Measurements from ENCODE around the gene PCNP.

The PCNP gene

GRCh38 chr3:101619734-101620133 is 45.8 kb downstream of the PCNP start:
- Histone ChIP-seq H3K9ac (ENCODE audit: low read length) (no peak overlapping the region), H3K4ac (ENCODE audit: low read depth in 1 of 2, low read length in 2 of 2) (no peak overlapping the region), H2BK5ac (ENCODE audit: low read depth, low read length, poor library complexity, severe bottlenecking) (no peak overlapping the region), H3K79me1 (replicated peaks; ENCODE audit: low read length, poor library complexity, severe bottlenecking) (no peaks in the 10 kb centered on the region), H2AK5ac (ENCODE audit: low read length, severe bottlenecking) (no peak overlapping the region), H3K4me3 (ENCODE audit: insufficient read depth in 1 of 2, low read depth in 1 of 2, low read length in 2 of 2) (no peak overlapping the region), H3K27ac (ENCODE audit: low read length, poor library complexity, severe bottlenecking) (no peak overlapping the region), H3K18ac (ENCODE audit: low read depth in 1 of 2, low read length in 2 of 2) (no peak overlapping the region), H2BK12ac (ENCODE audit: low read length in 2 of 2) (no peak overlapping the region), H2BK120ac (ENCODE audit: low read depth, low read length) (no peak overlapping the region), H3K23ac (ENCODE audit: low read length in 2 of 2) (no peak overlapping the region), H2AFZ (ENCODE audit: low read depth, low read length) (no peak overlapping the region), H4K91ac (ENCODE audit: low read length) (no peak overlapping the region), H4K8ac (ENCODE audit: low read length) (no peak overlapping the region), H3K4me2 (ENCODE audit: low read length, poor library complexity, severe bottlenecking) (no peak overlapping the region), H3K36me3 (ENCODE audit: control insufficient read depth in 1 of 2, insufficient read depth in 2 of 2, low read depth in 1 of 2, low read length in 2 of 2) (no peaks in the 10 kb centered on the region), H3K4me1 (ENCODE audit: control insufficient read depth, insufficient read depth, low read depth, low read length) (no peaks in the 10 kb centered on the region), H3K14ac (ENCODE audit: low read length in 2 of 2) (no peak overlapping the region), H2BK15ac (ENCODE audit: low read depth, poor library complexity, severe bottlenecking) (no peak overlapping the region), H3K9me3 (ENCODE audit: control insufficient read depth, low read length) (no peaks in the 10 kb centered on the region), H3K27me3 (ENCODE audit: control insufficient read depth in 1 of 2, insufficient read depth in 1 of 2, low read length in 2 of 2) (no peaks in the 10 kb centered on the region)
- 75% methylated on average over 1 of the region's 3 CpGs for WGBS
- no peak for DNase-seq

GRCh38 chr3:101623656-101624055 is 49.7 kb downstream of the PCNP start:
- Histone ChIP-seq H3K9me3 (ENCODE audit: control insufficient read depth, low read length) (no peaks in the 10 kb centered on the region), H3K14ac (ENCODE audit: low read length in 2 of 2) (no peak overlapping the region), H3K4me1 (ENCODE audit: control insufficient read depth, insufficient read depth, low read depth, low read length) (no peaks in the 10 kb centered on the region), H3K27ac (ENCODE audit: low read length, poor library complexity, severe bottlenecking) (no peak overlapping the region), H4K91ac (ENCODE audit: low read length) (no peak overlapping the region), H3K36me3 (ENCODE audit: control insufficient read depth in 1 of 2, insufficient read depth in 2 of 2, low read depth in 1 of 2, low read length in 2 of 2) (no peaks in the 10 kb centered on the region), H3K4me3 (ENCODE audit: insufficient read depth in 1 of 2, low read depth in 1 of 2, low read length in 2 of 2) (no peak overlapping the region), H2AFZ (ENCODE audit: low read depth, low read length) (no peak overlapping the region), H3K18ac (ENCODE audit: low read depth in 1 of 2, low read length in 2 of 2) (no peak overlapping the region), H3K23ac (ENCODE audit: low read length in 2 of 2) (no peak overlapping the region), H2AK5ac (ENCODE audit: low read length, severe bottlenecking) (no peak overlapping the region), H2BK120ac (ENCODE audit: low read depth, low read length) (no peak overlapping the region), H3K79me1 (replicated peaks; ENCODE audit: low read length, poor library complexity, severe bottlenecking) (no peaks in the 10 kb centered on the region), H3K4me2 (ENCODE audit: low read length, poor library complexity, severe bottlenecking) (no peak overlapping the region), H2BK15ac (ENCODE audit: low read depth, poor library complexity, severe bottlenecking) (no peak overlapping the region), H3K4ac (ENCODE audit: low read depth in 1 of 2, low read length in 2 of 2) (no peak overlapping the region), H3K27me3 (ENCODE audit: control insufficient read depth in 1 of 2, insufficient read depth in 1 of 2, low read length in 2 of 2) (no peaks in the 10 kb centered on the region), H2BK5ac (ENCODE audit: low read depth, low read length, poor library complexity, severe bottlenecking) (no peak overlapping the region), H2BK12ac (ENCODE audit: low read length in 2 of 2) (no peak overlapping the region), H3K9ac (ENCODE audit: low read length) (no peak overlapping the region), H4K8ac (ENCODE audit: low read length) (no peak overlapping the region)
- no CpG with 5 or more reads among the region's 1 CpG for WGBS
- DNase-seq, result no peak

GRCh38 chr3:101624857-101625256 is 50.9 kb downstream of the PCNP start:
- H2BK120ac ChIP-seq (ENCODE audit: low read depth, low read length), result no peak overlapping the region
- H3K4me2 ChIP-seq (ENCODE audit: low read length, poor library complexity, severe bottlenecking), result no peak overlapping the region
- DNase-seq, result no peak
- no peak overlapping the region for H3K4ac ChIP-seq (ENCODE audit: low read depth in 1 of 2, low read length in 2 of 2)
- H2BK15ac ChIP-seq (ENCODE audit: low read depth, poor library complexity, severe bottlenecking), result no peak overlapping the region
- no peak overlapping the region for H3K18ac ChIP-seq (ENCODE audit: low read depth in 1 of 2, low read length in 2 of 2)
- no peak overlapping the region for H4K91ac ChIP-seq (ENCODE audit: low read length)
- no peak overlapping the region for H2BK12ac ChIP-seq (ENCODE audit: low read length in 2 of 2)
- H3K9ac ChIP-seq (ENCODE audit: low read length), result no peak overlapping the region
- H3K79me1 ChIP-seq (replicated peaks; ENCODE audit: low read length, poor library complexity, severe bottlenecking), result no peaks in the 10 kb centered on the region
- no peak overlapping the region for H4K8ac ChIP-seq (ENCODE audit: low read length)
- H3K14ac ChIP-seq (ENCODE audit: low read length in 2 of 2), result no peak overlapping the region
- no peak overlapping the region for H2AFZ ChIP-seq (ENCODE audit: low read depth, low read length)
- H3K23ac ChIP-seq (ENCODE audit: low read length in 2 of 2), result no peak overlapping the region
- H3K9me3 ChIP-seq (ENCODE audit: control insufficient read depth, low read length), result no peaks in the 10 kb centered on the region
- H3K4me1 ChIP-seq (ENCODE audit: control insufficient read depth, insufficient read depth, low read depth, low read length), result no peaks in the 10 kb centered on the region
- H3K4me3 ChIP-seq (ENCODE audit: insufficient read depth in 1 of 2, low read depth in 1 of 2, low read length in 2 of 2), result no peak overlapping the region
- no peaks in the 10 kb centered on the region for H3K27me3 ChIP-seq (ENCODE audit: control insufficient read depth in 1 of 2, insufficient read depth in 1 of 2, low read length in 2 of 2)
- WGBS, result 78% methylated on average over 2 of the region's 2 CpGs
- H3K27ac ChIP-seq (ENCODE audit: low read length, poor library complexity, severe bottlenecking), result no peak overlapping the region
- no peak overlapping the region for H2BK5ac ChIP-seq (ENCODE audit: low read depth, low read length, poor library complexity, severe bottlenecking)
- H3K36me3 ChIP-seq (ENCODE audit: control insufficient read depth in 1 of 2, insufficient read depth in 2 of 2, low read depth in 1 of 2, low read length in 2 of 2), result no peaks in the 10 kb centered on the region
- H2AK5ac ChIP-seq (ENCODE audit: low read length, severe bottlenecking), result no peak overlapping the region

- Histone ChIP-seq H3K79me1 (replicated peaks; ENCODE audit: low read length, poor library complexity, severe bottlenecking) (no peaks in the 10 kb centered on the region), H3K18ac (ENCODE audit: low read depth in 1 of 2, low read length in 2 of 2) (no peak overlapping the region), H3K4ac (ENCODE audit: low read depth in 1 of 2, low read length in 2 of 2) (no peak overlapping the region), H3K14ac (ENCODE audit: low read length in 2 of 2) (no peak overlapping the region), H4K8ac (ENCODE audit: low read length) (no peak overlapping the region), H2AFZ (ENCODE audit: low read depth, low read length) (no peak overlapping the region), H3K27ac (ENCODE audit: low read length, poor library complexity, severe bottlenecking) (no peak overlapping the region), H2BK15ac (ENCODE audit: low read depth, poor library complexity, severe bottlenecking) (no peak overlapping the region), H3K36me3 (ENCODE audit: control insufficient read depth in 1 of 2, insufficient read depth in 2 of 2, low read depth in 1 of 2, low read length in 2 of 2) (no peaks in the 10 kb centered on the region), H3K9ac (ENCODE audit: low read length) (no peak overlapping the region), H2AK5ac (ENCODE audit: low read length, severe bottlenecking) (no peak overlapping the region), H3K27me3 (ENCODE audit: control insufficient read depth in 1 of 2, insufficient read depth in 1 of 2, low read length in 2 of 2) (no peaks in the 10 kb centered on the region), H2BK12ac (ENCODE audit: low read length in 2 of 2) (no peak overlapping the region), H3K4me1 (ENCODE audit: control insufficient read depth, insufficient read depth, low read depth, low read length) (no peaks in the 10 kb centered on the region), H2BK120ac (ENCODE audit: low read depth, low read length) (no peak overlapping the region), H4K91ac (ENCODE audit: low read length) (no peak overlapping the region), H3K4me2 (ENCODE audit: low read length, poor library complexity, severe bottlenecking) (no peak overlapping the region), H3K9me3 (ENCODE audit: control insufficient read depth, low read length) (no peaks in the 10 kb centered on the region), H3K4me3 (ENCODE audit: insufficient read depth in 1 of 2, low read depth in 1 of 2, low read length in 2 of 2) (no peak overlapping the region), H2BK5ac (ENCODE audit: low read depth, low read length, poor library complexity, severe bottlenecking) (no peak overlapping the region), H3K23ac (ENCODE audit: low read length in 2 of 2) (no peak overlapping the region)
- 85% methylated on average over 1 of the region's 2 CpGs for WGBS
- DNase-seq, result no peak
Measured at GRCh38 chr3:101625879-101626278, 51.9 kb downstream of the PCNP start.

Data from mesenchymal stem cell (in vitro differentiated cells and primary cell).